RPMI8226 (cell line): Measurements from ENCODE around the gene SSX5.
"Not testable (repeated sequence)": the region's sequence is repeated elsewhere in the genome, so short reads cannot be mapped to it uniquely, and the experiment has no call there.

Experiments used
- DNase-seq: peaks from one replicate; pipeline ENCODE4 v3.0.0-alpha.2; 2015

Gene SSX5, protein sequence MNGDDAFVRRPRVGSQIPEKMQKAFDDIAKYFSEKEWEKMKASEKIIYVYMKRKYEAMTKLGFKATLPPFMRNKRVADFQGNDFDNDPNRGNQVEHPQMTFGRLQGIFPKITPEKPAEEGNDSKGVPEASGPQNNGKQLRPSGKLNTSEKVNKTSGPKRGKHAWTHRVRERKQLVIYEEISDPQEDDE

GRCh38 chrX:48196745-48197201 lies at the start of gene SSX5:
SSX5 (minus strand) TSS chrX:48196795; CDS start chrX:48195358, 1,437 bp downstream.
- no peak for DNase-seq

DNA sequence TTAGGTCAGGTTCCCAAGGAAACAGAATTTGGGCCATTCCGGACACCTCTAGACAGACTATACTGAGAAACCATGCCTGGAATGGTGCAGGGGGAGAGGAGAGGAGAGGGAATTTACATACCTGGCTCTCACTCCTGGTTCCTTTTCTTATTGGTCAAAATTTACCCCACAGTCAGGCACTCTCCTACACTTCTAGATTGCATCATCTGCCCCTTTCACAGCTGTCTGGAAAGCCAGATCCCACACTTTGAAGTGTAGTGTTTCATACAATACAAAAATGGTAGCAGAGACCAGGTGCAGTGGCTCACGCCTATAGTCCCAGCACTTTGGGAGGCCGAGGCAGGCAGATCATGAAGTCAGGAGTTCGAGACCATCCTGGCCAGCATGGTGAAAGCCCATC lies 27.6 kb upstream of the SSX5 start:
- DNase-seq: not testable (repeated sequence)

DNA sequence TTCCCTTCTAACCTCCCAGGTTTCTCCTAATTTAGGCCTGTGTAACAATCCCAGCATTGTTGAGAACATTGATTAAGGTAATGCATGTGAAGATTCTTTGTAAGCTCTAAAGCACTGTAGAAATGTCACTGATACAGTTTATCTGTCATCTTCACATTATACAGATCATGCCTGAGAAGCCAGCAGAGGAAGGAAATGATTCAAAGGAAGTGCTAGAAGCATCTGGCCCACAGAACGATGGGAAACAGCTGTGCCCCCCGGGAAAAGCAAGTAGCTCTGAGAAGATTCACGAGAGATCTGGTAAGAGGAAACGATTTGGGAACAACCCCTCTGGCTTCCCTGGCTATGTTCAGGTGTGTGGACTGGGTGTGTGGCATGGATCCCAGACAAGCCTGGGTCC lies 17.7 kb upstream of the SSX5 start:
- DNase-seq: not testable (repeated sequence)

GRCh38 chrX:48190024-48190423 lies 6.6 kb downstream of the SSX5 start:
- DNase-seq: not testable (repeated sequence)

- not testable (repeated sequence) for DNase-seq
Measured at GRCh38 chrX:48181882-48182281, 14.7 kb downstream of the SSX5 start.

- no peak for DNase-seq
Measured at GRCh38 chrX:48180811-48181210, 15.8 kb downstream of the SSX5 start.

GRCh38 chrX:48179691-48180090 lies 16.9 kb downstream of the SSX5 start:
- DNase-seq: no peak

GRCh38 chrX:48166322-48166721 lies 30.3 kb downstream of the SSX5 start:
- not testable (repeated sequence) for DNase-seq

DNA sequence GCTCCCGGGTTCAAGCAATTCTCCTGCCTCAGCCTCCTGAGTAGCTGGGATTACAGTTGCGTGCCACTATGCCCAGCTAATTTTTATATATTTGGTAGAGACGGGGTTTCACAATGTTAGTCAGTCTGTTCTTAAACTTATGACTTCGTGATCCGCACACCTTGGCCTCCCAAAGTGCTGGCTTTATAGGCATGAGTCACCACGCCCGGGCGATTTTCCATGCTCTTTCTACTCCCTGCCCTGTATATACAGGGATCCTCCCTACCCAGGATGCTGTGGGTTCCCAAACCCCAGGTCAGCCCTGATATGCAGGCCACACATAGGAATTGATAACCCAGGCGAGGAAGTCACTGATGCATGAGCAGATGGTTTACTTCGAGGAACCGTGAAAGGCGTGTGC lies 31.4 kb downstream of the SSX5 start:
- no peak for DNase-seq

DNA sequence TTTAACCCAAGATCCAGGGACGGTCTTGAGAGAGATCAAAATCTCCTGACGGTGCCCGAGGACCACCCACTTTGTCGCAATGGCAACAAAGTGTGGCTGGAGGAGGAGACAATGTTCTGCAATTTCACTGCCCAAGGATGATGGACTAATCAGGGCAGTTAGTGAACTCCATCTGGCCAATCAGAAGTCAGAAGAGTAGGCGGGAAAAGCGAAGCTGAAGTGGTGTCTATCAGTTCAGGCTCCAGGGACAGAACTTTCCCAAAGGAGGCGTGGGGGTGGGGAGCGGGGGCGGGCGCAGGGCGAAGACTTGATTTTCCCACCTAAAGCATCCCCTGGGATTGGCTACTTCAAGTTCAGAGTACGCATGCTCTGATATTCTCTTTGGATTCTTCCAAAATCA lies 40.6 kb downstream of the SSX5 start:
- no peak for DNase-seq

GRCh38 chrX:48154796-48155195 lies 41.8 kb downstream of the SSX5 start:
- no peak for DNase-seq

DNA sequence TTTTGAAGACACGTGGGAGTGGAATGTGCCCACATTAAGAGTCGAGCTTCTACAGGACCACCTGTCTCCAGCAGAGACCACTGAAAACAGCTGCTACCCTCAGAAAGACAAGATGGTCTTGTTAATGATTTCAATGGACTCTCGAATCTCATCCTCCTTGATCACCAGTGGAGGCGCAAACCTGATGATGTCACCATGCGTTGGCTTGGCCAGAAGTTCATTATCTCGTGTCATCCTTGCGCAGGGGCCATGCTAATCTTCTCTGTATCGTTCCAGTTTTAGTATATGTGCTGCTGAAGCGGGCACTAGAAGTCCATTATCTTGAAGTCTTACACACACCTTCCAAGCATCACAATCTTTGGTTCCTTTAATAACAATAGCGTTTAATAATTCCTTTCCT lies 42.8 kb downstream of the SSX5 start:
- no peak for DNase-seq

DNA sequence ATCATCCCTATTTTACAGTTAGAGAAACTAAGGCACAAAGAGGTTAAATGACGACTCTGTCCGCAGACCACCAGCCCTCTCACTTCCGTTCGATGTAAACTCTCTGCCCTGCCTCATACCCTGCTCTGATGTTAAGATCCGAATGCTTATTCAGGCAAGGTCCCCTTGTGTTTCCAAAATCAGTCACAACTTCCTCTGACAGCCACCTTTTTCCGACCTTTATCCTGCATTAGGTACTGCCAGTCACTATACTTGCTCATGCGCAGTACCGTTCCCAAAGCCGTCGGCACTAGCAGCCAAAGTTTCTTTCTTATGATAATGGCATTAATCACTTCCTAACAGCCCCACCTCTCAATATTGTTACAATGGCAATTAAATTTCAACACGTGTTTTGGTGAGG lies 53.9 kb downstream of the SSX5 start:
- not testable (repeated sequence) for DNase-seq

GRCh38 chrX:48141810-48142508 lies 54.6 kb downstream of the SSX5 start:
- not testable (repeated sequence) for DNase-seq

DNA sequence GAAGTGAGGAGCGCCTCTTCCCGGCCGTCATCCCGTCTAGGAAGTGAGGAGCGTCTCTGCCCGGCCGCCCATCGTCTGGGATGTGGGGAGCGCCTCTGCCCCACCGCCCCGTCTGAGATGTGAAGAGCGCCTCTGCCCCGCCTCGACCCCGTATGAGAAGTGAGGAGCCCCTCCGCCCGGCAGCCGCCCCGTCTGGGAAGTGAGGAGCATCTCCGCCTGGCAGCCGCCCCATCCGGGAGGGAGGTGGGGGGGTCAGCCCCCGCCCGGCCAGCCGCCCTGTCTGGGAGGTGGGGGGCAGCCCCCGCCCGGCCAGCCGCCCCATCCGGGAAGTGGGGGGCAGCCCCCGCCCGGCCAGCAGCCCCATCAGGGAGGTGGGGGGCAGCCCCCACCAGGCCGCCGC lies 57.5 kb downstream of the SSX5 start:
- not testable (repeated sequence) for DNase-seq
